SH-SY5Y (cell line): Measurements from ENCODE around the gene CDK5RAP1.

Experiments
- GATA2 ChIP-seq: IDR thresholded peaks from 2 replicates; pipeline ENCODE4 v1.6.1; 2011; ENCODE audit warnings: mild to moderate bottlenecking, low read depth, low read length
- GATA3 ChIP-seq: IDR thresholded peaks from 2 replicates; pipeline ENCODE4 v1.6.1; 2011; ENCODE audit warnings: low read depth, mild to moderate bottlenecking, low read length, moderate library complexity

DNA sequence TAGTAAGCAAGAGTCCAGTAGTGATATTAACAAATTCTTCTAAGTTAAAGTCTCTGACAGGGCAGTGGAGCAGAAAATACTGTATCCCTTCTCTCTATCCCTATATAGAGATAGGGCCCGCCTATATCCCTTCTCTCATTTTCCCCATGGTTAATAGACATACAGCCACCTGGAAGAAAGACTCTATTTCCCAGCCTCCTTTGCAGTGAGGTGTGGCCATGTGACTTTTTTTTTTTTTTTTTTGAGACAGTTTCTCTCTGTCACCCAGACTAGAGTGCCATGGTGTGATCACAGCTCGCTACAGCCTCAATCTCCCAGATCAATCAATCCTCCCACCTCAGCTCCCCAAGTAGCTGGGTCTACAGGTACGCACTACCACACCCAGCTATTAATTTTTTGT, 16.7 kb upstream of the CDK5RAP1 start:
- TF ChIP-seq GATA2, result no peak
- no peak for TF ChIP-seq GATA3
